ENCODE measurements around the gene CDS1.
"Not testable (repeated sequence)": the region's sequence is repeated elsewhere in the genome, so short reads cannot be mapped to it uniquely, and the experiment has no call there.

CDS1 gene

DNA sequence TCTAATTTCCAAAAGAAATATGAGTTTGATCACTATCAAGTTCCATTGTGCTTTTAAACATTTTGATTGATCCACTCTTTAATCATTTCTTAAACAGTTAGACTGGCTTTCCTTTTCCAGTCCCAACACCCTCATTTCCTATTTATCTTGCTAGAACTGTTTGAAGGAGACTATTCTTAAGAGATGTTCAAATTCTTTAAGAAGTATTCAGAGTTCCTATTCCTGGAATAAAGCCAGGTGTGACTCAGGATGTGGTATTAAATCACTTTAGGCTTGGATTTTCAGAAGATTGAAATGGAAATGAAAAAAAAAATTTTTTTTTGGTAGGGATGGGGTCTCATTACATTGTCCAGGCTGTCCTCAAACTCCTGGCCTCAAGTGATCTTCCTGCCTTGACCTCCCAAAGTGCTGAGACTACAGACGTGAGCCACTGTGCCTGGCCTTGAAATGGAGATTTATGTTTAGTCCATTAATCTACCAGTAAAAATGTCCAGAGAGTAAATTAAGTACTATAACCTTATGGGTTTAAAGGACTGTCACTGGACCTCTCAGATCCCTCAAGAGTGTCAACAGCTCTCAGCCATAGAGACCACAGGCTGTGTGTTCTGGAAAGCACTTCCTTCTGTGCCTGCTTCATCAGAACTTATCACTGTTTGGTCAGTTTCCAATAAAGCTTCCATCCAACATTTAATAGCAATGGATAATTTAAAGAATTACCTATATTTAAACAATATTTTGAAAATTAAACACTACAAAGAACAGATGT, 90.7 kb downstream of the CDS1 start:
- DNase-seq (ENCODE audit: low read depth) = peak; percentile 76

DNA sequence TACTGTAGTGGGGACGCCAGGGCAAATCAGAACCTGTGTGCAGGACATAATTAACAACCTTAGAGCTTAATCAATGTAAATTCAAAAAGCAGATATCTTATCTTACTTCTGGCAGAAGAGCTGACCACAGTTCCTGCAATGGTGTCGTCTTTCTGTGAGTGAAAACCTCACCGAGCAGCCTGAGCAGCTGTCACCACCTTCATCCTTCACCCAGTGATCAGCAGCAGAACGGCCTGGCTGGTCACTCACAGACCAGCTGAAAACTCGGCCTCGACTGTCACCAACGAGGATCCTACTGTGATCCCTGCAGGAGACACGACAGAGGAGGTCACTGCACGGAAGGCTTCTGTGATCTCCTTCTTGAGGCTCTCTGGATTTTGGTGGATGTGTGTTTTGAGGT, 94.2 kb downstream of the CDS1 start:
- no peak for DNase-seq (ENCODE audit: low read depth)

DNA sequence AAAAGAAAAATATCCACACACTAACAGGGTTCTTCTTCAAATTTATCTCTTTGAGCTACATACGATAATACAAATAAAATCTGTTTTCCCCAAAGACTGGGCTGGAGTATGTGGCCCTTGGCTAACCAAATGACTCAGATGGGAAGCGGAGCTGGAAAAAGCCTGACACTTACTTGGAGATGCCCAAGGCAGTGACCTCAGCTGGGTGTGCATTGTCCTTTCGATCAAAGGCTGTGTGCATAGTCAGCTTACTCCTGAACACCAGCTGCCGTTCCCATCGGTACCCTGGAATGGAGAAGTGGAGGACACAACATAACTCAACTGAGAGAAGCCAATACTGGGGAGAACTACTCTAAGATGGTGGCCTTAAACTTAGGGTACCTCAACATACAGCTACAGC, 95.1 kb downstream of the CDS1 start:
- DNase-seq (ENCODE audit: low read depth) = no peak

DNA sequence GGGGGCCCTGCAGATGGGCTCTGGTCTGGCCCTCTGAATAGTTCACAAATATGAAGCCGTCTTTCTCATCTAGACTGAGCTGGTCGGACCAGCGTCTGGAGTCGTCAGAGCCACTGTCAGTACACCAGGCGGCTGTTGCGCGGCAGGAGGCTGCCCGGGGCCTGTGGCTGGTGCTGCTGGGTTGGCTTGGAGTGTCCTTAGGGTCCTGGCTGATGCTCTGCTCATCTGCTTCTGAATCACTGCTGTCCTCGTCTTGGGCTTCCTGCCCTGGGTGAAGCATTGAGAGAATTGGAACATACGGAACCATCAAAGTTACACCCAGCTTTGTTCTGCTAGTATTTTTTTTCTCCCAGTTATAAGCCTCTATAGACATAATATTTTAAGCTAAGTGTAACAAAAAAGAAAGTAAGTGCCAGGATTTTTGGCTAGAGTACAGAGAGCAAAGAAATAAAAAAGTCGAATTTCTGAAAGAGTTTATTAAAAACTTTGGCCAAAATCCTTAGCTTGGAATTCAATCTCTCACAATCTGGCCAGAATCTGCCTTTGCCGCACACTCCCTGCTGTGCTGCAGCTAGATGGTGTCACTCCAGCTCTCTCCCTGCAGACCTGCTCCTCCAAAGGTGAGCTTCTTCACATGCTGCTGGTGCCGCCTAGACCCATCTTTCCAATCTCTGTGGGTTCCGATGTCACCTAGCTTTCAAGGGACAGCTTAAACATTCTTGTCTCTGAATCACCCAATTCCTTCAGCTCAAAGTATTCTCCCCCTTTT, 96.2 kb downstream of the CDS1 start:
- DNase-seq (ENCODE audit: low read depth) = no peak

DNA sequence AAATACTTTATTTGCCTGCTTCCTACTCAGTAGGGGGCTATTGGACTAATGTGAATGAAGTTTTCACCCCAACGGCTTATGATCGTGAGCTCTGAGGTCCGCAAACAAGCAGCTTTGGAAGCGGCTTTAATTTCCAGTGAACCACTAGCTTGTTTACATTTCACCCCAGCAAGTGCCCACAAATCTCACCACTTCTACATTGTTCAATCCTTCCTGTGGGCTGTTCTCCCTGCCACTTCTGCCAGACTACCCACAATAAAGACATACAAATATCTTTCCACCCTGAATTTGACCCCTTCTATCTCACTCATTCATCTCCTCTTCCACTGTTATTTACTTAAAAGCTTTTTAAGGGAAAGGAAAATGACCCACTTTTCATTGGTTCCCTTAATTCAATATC, 98.0 kb downstream of the CDS1 start:
- DNase-seq (ENCODE audit: low read depth) = no peak

DNA sequence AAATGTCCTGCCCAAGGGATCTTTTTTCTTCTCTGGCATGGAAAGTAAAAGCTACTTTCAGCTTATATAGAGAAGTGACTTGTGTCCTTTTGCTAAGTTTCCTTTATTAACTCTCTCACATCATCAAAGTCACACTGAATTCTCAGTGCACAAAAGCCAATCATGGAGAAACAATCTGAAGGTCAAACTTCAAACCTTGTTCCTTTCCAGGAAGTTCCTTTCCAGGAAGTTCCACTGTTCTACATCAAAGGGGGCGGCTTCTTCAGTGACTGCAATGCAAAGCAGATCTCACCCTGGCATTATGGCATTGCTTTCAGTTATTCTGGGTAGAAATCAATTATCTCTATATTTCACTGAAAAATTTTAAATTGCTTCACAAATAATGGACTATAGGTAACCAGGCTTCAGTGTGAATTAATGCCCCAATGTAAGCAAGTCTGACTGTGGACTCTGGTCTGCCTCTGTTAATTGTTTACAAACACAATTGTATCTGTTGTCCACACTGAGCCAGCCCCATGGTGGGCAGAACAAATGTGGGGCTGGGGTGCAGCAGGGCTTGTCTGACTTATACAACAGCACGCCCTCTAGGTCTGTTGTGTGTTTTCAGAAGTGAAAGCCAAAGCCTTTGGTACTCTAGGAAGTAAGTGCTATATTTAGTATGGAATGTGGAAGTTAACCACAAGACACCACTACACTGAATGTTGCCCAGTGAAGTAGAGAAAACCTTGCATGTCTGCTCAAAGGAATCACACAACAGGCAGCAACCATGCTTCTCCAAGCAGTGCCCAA, 98.8 kb downstream of the CDS1 start:
- no peak for DNase-seq (ENCODE audit: low read depth)

DNA sequence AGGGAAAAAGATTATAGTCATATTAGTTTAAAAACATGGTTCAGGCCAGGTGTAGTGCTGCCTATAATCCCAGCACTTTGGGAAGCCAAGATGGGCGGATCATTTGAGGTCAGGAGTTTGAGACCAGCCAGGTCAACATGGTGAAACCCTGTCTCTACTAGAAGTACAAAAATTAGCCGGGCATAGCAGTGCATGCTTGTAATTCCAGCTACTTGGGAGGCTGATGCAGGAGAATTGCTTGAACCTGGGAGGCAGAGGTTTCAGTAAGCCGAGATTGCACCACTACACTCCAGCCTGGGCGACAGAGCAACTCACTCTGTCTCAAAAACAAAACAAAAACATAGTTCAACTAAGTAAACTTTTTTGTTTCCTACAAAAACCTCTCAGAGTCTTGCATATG, 99.7 kb downstream of the CDS1 start:
- DNase-seq (ENCODE audit: low read depth) = not testable (repeated sequence)

DNA sequence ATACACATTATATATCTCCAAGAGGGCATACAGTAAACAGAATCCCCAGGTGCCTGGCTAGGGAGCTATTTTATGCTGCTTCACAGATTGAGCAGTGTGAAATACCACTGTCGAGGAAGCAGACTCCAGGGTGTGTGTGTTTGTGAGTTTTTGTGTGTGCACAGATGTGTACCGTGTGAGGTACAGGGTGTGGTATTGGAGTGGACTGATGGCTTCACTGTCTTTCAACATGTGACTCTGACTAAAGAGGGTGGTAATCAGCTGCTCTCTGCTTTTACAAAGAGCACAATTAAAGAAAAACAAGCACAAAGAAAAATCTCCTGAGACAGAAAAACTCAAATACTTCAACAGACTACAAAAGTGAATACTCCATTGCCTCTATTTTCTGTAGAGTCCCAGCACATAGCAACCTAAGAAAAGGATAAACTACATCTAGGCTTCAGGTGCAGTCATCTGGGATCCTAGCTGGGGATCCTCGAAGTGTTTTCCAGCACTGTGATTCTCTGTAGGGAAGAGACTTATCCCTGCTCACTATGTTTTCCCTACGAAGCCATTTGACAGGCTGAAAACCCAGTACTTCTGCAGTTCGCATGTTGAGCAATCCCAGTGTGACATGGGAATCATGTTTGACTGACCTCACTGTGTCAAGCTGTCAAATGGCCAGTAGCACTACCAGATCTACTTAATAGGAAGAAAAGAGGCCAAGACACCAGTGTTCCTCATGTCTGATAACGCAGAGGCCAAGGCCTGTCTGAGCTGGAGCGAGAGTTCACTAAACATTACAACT, 100.3 kb downstream of the CDS1 start:
- DNase-seq (ENCODE audit: low read depth) = no peak

DNA sequence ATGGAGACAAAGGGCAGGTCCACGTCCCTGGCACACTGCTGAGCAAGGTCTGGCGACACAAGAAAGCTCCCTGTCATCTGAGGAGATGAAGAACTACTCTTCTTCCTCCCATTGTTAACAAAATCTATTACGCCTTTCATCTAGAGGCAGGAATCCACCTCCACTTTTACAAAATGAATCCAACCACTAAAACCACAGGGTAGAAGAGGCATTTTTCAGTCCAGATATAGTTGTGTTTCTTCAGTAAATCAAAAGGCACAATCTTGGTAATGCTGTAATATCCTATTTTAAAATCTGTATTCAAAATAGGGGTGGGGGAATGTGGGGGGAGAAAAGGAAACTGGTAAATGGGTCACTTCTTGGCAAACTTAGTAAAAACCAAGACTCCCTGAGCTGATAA, 101.4 kb downstream of the CDS1 start:
- no peak for DNase-seq (ENCODE audit: low read depth)

DNA sequence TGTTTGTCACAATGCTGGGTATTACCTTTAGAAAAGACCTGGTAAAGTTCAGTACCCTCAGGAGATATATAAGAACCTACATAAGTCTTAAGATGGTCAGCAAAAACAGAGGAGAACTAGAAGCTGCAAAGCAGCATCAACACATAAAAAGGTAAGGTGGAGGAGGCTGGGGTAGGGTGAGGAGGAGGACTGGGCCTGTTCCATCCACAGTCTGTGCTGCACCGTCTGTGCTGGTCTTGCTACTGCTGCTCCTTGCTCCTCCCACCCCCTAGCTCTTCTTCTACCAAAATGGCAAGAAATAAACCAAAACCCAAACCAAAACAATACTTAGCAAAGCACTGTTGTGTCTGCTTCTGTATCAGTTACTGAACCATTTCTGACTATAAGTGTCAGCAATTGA, 102.2 kb downstream of the CDS1 start:
- DNase-seq (ENCODE audit: low read depth) = no peak

DNA sequence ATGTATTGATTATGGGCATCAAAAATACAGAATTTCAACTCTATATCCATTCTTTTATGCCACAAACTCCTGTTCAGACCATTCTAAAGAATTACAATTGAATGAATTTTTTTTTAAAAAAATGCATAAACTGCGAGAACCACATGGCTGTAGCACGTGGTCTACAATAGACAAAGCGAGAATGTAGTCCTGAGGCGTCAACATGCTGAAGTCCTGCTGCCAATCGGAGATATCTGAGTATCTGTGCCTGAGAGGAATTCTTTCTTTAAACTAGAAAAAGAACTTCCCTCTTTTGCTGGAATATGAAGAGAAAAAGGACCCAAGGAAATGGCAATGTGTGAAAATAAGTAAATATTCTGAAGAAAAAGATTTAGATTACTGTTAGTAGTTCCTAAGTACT, 105.7 kb downstream of the CDS1 start:
- no peak for DNase-seq (ENCODE audit: low read depth)

DNA sequence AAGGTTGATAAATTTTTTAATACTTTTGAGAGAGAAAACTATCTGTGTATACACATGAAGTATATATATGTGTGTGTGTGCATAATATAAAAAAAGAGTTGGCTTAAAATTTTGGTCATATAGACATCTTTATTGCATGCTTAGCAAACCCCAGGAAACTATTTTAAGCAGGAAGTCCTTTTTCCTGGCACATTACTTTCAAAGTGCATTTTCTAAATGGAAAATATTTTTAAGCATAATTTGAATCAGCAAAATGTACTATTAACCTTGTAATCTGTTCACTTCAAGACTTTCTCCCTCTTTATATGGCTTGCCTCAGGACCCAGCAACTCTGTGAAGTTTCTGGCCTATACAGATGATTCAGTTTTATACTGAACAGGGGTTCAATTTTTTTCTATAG, 106.3 kb downstream of the CDS1 start:
- DNase-seq (ENCODE audit: low read depth) = no peak

DNA sequence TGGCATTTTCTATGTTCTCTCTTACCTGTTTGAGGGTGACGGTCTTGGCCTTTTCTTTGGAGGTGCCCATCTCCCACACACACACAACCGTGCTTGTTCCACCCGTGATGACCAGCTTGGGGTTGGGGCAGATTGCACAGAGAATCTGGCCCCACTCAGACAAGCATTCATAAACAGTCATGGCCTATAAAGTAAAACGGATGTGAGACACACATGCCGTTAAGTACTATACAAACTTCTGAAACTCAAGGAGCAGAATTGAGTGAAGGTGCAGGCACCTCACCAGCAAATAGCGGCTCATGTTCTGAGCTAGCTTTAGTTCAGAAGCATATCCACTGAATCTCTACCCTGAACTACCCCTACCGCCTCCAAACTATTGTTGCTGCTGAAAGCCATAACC, 107.6 kb downstream of the CDS1 start:
- no peak for DNase-seq (ENCODE audit: low read depth)

DNA sequence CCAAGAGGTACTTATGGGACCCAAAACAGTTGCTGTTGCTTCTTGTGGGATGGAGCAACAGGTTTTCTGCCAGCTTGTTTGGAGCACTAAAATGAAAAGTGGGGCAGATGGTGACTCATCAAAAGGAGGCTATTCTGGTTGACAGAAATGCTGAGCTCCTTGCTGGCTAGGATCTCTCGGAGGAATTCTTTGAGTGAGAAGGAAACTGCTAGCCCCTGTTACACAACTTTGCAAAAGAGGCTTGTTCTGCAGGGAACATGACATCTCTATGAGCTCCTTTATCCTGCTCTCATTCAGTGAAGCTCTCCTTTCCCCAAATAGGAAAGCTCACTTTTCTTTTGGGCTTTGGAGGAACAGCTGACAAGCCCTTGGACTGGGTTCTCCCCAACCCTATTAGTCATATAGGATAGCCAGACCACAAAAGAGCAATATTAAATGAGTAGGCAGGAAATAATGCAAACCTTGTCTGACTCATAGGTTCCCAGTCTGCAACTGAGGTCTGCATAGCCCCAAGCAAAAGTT, 108.3 kb downstream of the CDS1 start:
- DNase-seq (ENCODE audit: low read depth) = peak; percentile 92

DNA sequence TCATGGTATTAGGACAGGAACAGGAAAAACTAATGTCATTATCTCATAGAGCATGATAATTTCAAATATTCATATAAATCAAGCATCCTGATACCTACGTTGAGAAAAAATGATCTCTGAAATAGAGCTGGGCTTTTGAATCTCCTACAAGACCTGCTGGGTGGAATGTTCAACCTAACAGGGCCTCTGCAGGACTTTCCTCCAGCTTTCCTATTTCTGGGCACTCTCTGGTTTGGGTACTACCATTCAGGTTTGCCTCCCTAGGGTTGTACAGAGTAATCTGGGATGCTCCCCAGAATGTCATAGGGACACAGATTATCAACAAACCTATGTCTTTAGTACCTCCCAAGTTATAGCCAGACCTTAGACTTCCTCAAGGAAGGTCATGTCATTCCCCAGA, 108.9 kb downstream of the CDS1 start:
- no peak for DNase-seq (ENCODE audit: low read depth)

DNA sequence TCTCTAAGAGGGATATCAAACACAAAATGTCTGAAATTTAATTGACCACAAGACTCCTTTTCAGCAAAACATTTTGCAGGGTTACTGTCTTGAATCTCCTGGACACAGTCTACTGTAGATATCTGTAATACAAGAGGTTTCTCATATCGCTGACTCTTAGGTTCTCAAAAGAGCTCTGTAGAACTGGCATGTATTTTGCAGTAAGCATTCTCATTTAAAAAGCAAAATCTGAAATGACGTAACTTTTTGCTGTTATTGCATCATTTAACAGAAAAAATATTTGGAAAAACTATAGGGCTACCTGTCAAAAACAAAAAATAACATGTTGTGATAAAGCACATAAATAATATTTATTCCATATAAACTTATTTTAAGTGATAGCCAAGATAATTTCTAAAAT, 114.2 kb downstream of the CDS1 start:
- no peak for DNase-seq (ENCODE audit: low read depth)

DNA sequence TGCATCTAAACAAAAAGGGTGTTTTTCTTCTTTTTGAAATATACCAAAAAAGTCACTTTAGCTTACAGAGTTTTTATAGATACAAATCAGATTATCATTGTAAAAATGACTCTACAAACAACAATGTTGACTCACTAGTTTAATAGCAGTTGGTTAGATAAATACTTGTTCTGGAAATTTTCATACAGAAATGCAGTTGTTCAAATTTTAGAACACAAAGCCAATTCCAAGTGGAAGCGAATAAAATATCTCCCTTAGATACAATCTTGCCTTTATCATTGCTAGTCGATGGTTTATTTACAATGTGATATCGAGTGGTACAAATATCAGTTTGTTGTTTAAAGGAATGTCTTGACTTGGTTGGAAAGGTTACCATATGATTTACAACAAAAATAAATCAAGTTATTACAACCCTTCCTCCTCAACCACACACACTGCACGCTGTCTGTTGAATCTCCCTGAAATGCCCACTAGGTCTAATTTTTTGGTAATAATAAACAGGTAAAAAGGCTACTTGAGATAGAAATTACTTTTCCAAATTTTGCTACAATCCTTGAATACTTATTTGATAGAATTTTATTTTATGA, 114.8 kb downstream of the CDS1 start:
- DNase-seq (ENCODE audit: low read depth) = no peak

DNA sequence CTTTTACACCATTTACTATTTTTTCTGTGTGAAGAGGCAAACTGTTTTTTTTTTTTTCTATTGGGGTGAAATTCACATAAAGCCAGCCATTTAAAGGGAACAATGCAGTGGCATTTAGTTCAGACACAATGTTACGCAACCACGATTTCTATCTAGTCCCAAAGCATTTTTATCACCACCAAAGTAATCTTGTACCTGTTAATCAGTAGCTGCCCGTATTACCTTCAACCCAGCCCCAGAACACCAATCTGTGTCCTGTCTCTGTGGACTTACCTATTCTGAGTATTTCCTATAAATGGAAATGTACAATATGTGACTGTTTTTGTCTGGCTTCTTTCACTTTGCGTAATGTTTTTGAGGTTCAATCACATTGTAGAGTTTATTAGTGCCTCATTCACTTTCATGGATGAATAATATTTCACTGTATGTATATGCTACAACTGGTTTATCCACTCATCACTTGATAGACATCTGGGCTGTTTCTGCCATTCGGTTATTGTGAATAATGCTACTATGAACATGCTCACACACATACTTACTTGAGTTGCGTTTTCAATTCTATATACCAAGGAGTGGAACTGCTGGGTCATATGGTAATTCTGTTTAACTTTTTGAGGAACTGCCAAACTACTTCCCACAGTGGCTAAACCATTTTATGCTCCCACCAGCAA, 116.2 kb downstream of the CDS1 start:
- DNase-seq (ENCODE audit: low read depth) = no peak
